HepG2 (cell line): ENCODE data around the gene ANTKMT. TPM values are rescaled to one million over a fixed set of nuclear protein-coding genes. Genes with fewer than 3 reads are reported as not detected.

Experiments
- DDIT3 ChIP-seq: sonication (generic); formaldehyde crosslinking; IDR thresholded peaks from 2 replicates; pipeline ENCODE4 v1.4.0; 2020; ENCODE audit warnings: mild to moderate bottlenecking, missing genetic modification reagents
- HMG20B ChIP-seq: conservative IDR thresholded peaks from 2 replicates; pipeline ENCODE4 v1.6.1; 2016; ENCODE audit warnings: missing genetic modification reagents, missing compliant biosample characterization
- HNRNPK ChIP-seq: fragments of 200-400 bp; formaldehyde crosslinking; IDR thresholded peaks from 2 replicates; pipeline ENCODE4 v1.6.1; 2018; ENCODE audit warnings: low read length, low read depth, moderate library complexity, mild to moderate bottlenecking; ENCODE audit not compliant: poor library complexity, severe bottlenecking
- HNRNPLL ChIP-seq: fragments of 200-400 bp; formaldehyde crosslinking; IDR thresholded peaks from 2 replicates; pipeline ENCODE4 v1.6.1; 2017; ENCODE audit warnings: mild to moderate bottlenecking, low read depth, low read length; ENCODE audit not compliant: poor library complexity, severe bottlenecking
- JUNB ChIP-seq: sonication (generic); formaldehyde crosslinking; IDR thresholded peaks from 2 replicates; pipeline ENCODE4 v1.8.0; 2022; ENCODE audit warnings: missing genetic modification reagents, mild to moderate bottlenecking, borderline replicate concordance
- PHF21A ChIP-seq: sonication (generic); formaldehyde crosslinking; IDR thresholded peaks from 2 replicates; pipeline ENCODE4 v1.5.0; 2020; ENCODE audit warnings: mild to moderate bottlenecking, missing genetic modification reagents
- RFX5 ChIP-seq: IDR thresholded peaks from 2 replicates; pipeline ENCODE4 v1.6.1; 2011; ENCODE audit warnings: low read depth, low read length, improper control_type of control experiment
- SMAD3 ChIP-seq: sonication (generic); formaldehyde crosslinking; IDR thresholded peaks from 2 replicates; pipeline ENCODE4 v1.4.0; 2020; ENCODE audit warnings: missing genetic modification reagents
- TCF7L2 ChIP-seq: IDR thresholded peaks from 2 replicates; pipeline ENCODE4 v1.6.1; 2011; ENCODE audit warnings: mild to moderate bottlenecking, low read depth, low read length, moderate library complexity
- ZNF317 ChIP-seq: sonication (generic); formaldehyde crosslinking; IDR thresholded peaks from 2 replicates; pipeline ENCODE4 v1.5.0; 2020; ENCODE audit warnings: mild to moderate bottlenecking, missing genetic modification reagents
- ZNF558 ChIP-seq: sonication (generic); formaldehyde crosslinking; IDR thresholded peaks from 2 replicates; pipeline ENCODE4 v1.9.0; 2022; ENCODE audit warnings: mild to moderate bottlenecking, missing genetic modification reagents, borderline replicate concordance
- ZNF564 ChIP-seq: sonication (generic); formaldehyde crosslinking; IDR thresholded peaks from 2 replicates; pipeline ENCODE4 v1.8.1; 2023; ENCODE audit warnings: mild to moderate bottlenecking, missing genetic modification reagents
- ZNF713 ChIP-seq: sonication (generic); formaldehyde crosslinking; IDR thresholded peaks from 2 replicates; pipeline ENCODE4 v1.4.0; 2020; ENCODE audit warnings: mild to moderate bottlenecking, missing genetic modification reagents
- ZNF761 ChIP-seq: sonication (generic); formaldehyde crosslinking; conservative IDR thresholded peaks from 2 replicates; pipeline ENCODE4 v1.4.0; 2020; ENCODE audit warnings: mild to moderate bottlenecking, missing genetic modification reagents
- ZNF800 ChIP-seq: sonication (generic); formaldehyde crosslinking; IDR thresholded peaks from 2 replicates; pipeline ENCODE4 v1.4.0; 2020; ENCODE audit warnings: missing genetic modification reagents
- ZSCAN21 ChIP-seq: sonication (generic); formaldehyde crosslinking; IDR thresholded peaks from 2 replicates; pipeline ENCODE4 v1.8.0; 2022; ENCODE audit warnings: mild to moderate bottlenecking, missing genetic modification reagents, moderate library complexity, borderline replicate concordance
- polyA plus RNA-seq, 8 experiments: library from polyadenylated mRNA; depleted of rRNA in 3 of 8; stranded (reverse) in 7 of 8; unstranded in 1 of 8; fragments of >200 nt; fragmentation: Illumina TruSeq in 4 of 8; extraction: Trizol in 4 of 8; gene quantifications; 2 replicates each; pipeline versions ENCODE4 v1.2.1 to v1.2.3, GENCODE V29; 2011 to 2016; ENCODE audit warnings: low read depth in 4 of 8, missing spikeins in 1 of 8, mixed read lengths in 1 of 8; ENCODE audit not compliant: insufficient read depth in 1 of 8
- total RNA-seq, 5 experiments: library from RNA; depleted of rRNA; stranded (reverse); fragments of >200 nt; fragmentation: Illumina TruSeq; extraction: Trizol; gene quantifications; 2 replicates each; pipeline ENCODE4 v1.2.3, GENCODE V29; 2016; ENCODE audit warnings: low read depth in 1 of 5
- TF ChIP-seq, protein P1 (sequence below): sonication (generic); formaldehyde crosslinking; conservative IDR thresholded peaks from 2 replicates; pipeline ENCODE4 v1.4.0; 2020; ENCODE audit warnings: missing genetic modification reagents
- TF ChIP-seq, protein P2 (sequence below): sonication (generic); formaldehyde crosslinking; IDR thresholded peaks from 2 replicates; pipeline ENCODE4 v1.4.0; 2020; ENCODE audit warnings: missing genetic modification reagents
- TF ChIP-seq, protein P3 (sequence below): sonication (generic); formaldehyde crosslinking; IDR thresholded peaks from 2 replicates; pipeline ENCODE4 v1.5.1; 2020; ENCODE audit warnings: mild to moderate bottlenecking, missing genetic modification reagents, moderate library complexity

The ANTKMT gene
- total and polyA plus RNA-seq, 2 of the 13 experiments (the other 11 are each of a cell fraction or from before 2014, with no cell fraction given), result 7.5 to 47.8 TPM

DNA sequence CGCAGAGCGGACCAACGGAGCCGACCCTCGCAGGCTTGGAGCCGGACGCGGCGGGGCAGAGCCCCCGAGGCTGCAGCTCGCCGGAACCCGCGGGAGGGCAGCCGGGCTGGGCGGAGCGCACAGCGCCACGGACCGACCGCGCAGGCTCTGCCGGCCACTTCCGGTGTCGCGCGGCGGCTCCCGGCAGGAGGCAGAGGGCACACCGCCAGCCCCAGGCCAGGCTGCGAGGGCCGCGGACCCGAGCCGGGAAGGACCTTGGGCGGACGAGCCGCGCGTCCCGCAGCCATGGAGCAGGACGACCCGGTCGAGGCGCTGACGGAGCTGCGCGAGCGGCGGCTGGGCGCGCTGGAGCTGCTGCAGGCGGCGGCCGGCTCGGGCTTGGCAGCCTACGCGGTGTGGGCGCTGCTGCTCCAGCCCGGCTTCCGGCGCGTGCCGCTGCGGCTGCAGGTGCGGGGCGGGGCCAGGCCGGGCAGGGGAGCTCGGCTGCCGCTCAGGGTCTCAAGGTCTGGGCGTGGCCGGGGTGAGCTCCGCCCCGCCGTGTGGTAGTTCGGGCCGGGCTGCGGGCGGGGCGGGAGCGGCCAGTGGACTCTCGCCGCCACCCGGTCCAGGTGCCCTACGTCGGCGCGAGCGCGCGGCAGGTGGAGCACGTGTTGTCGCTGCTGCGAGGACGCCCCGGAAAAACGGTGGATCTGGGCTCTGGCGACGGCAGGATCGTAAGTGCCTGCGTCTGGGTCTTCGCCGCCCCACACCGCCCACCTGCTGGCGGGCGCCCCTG is at the start of gene ANTKMT (continued):
- TF ChIP-seq, protein P1, sequence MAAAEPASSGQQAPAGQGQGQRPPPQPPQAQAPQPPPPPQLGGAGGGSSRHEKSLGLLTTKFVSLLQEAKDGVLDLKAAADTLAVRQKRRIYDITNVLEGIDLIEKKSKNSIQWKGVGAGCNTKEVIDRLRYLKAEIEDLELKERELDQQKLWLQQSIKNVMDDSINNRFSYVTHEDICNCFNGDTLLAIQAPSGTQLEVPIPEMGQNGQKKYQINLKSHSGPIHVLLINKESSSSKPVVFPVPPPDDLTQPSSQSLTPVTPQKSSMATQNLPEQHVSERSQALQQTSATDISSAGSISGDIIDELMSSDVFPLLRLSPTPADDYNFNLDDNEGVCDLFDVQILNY, result 0 out of 2 replicates have a peak, but pooled peaks have one; percentile 40
- TF ChIP-seq TCF7L2, result no peak
- peak; percentile 92 for TF ChIP-seq ZSCAN21 (CRISPR knock-in tag)
- no peak for TF ChIP-seq HMG20B (CRISPR knock-in tag)
- TF ChIP-seq RFX5, result no peak
- TF ChIP-seq HNRNPK, result no peak
- TF ChIP-seq ZNF713 (CRISPR knock-in tag), result no peak; the same call in 1 of the 2 replicates
- no peak for TF ChIP-seq SMAD3 (CRISPR knock-in tag)
- TF ChIP-seq JUNB (CRISPR knock-in tag), result 0 out of 2 replicates have a peak, but pooled peaks have one; percentile 49
- TF ChIP-seq ZNF564, result peak; percentile 82; the same call in 1 of the 2 replicates
- TF ChIP-seq, protein P2, sequence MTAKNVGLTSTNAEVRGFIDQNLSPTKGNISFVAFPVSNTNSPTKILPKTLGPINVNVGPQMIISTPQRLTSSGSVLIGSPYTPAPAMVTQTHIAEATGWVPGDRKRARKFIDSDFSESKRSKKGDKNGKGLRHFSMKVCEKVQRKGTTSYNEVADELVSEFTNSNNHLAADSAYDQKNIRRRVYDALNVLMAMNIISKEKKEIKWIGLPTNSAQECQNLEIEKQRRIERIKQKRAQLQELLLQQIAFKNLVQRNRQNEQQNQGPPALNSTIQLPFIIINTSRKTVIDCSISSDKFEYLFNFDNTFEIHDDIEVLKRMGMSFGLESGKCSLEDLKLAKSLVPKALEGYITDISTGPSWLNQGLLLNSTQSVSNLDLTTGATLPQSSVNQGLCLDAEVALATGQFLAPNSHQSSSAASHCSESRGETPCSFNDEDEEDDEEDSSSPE (CRISPR knock-in tag), result peak; percentile 63; the same call in 1 of the 2 replicates
- peak; percentile 54; the same call in 1 of the 2 replicates for TF ChIP-seq ZNF558 (CRISPR knock-in tag)
- TF ChIP-seq ZNF800, result no peak
- TF ChIP-seq ZNF761, result peak; percentile 80; the same call in 1 of the 2 replicates
- TF ChIP-seq, protein P3, sequence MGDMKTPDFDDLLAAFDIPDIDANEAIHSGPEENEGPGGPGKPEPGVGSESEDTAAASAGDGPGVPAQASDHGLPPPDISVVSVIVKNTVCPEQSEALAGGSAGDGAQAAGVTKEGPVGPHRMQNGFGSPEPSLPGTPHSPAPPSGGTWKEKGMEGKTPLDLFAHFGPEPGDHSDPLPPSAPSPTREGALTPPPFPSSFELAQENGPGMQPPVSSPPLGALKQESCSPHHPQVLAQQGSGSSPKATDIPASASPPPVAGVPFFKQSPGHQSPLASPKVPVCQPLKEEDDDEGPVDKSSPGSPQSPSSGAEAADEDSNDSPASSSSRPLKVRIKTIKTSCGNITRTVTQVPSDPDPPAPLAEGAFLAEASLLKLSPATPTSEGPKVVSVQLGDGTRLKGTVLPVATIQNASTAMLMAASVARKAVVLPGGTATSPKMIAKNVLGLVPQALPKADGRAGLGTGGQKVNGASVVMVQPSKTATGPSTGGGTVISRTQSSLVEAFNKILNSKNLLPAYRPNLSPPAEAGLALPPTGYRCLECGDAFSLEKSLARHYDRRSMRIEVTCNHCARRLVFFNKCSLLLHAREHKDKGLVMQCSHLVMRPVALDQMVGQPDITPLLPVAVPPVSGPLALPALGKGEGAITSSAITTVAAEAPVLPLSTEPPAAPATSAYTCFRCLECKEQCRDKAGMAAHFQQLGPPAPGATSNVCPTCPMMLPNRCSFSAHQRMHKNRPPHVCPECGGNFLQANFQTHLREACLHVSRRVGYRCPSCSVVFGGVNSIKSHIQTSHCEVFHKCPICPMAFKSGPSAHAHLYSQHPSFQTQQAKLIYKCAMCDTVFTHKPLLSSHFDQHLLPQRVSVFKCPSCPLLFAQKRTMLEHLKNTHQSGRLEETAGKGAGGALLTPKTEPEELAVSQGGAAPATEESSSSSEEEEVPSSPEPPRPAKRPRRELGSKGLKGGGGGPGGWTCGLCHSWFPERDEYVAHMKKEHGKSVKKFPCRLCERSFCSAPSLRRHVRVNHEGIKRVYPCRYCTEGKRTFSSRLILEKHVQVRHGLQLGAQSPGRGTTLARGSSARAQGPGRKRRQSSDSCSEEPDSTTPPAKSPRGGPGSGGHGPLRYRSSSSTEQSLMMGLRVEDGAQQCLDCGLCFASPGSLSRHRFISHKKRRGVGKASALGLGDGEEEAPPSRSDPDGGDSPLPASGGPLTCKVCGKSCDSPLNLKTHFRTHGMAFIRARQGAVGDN, result peak; percentile 96
- no peak for TF ChIP-seq ZNF317
- TF ChIP-seq HNRNPLL, result peak; percentile 61
- TF ChIP-seq DDIT3 (CRISPR knock-in tag), result no peak
- peak; percentile 45; the same call in 1 of the 2 replicates for TF ChIP-seq PHF21A
